IPS-20b (cell line): Measurements from ENCODE around the gene CUEDC2.

Source experiments
- H3K27ac ChIP-seq: one replicate; pipeline ENCODE4 v1.5.1; 2013; ENCODE audit warnings: low read length
- H3K27me3 ChIP-seq: 2 replicates; pipeline ENCODE4 v1.6.1; 2013; ENCODE audit warnings: mild to moderate bottlenecking, low read length, inconsistent platforms; ENCODE audit not compliant: insufficient read depth
- H3K36me3 ChIP-seq: 2 replicates; pipeline ENCODE4 v1.6.1; 2013; ENCODE audit warnings: low read depth, mild to moderate bottlenecking, inconsistent platforms, low read length, moderate library complexity; ENCODE audit not compliant: insufficient read depth
- H3K4me1 ChIP-seq: 2 replicates; pipeline ENCODE4 v1.6.1; 2013; ENCODE audit warnings: mild to moderate bottlenecking, control low read depth, inconsistent platforms, low read length, moderate library complexity; ENCODE audit not compliant: insufficient read depth
- H3K4me3 ChIP-seq: 2 replicates; pipeline ENCODE4 v1.5.1; 2013; ENCODE audit warnings: mild to moderate bottlenecking, low read length, inconsistent platforms
- H3K9ac ChIP-seq: 2 replicates; pipeline ENCODE4 v1.6.1; 2013; ENCODE audit warnings: low read depth, mild to moderate bottlenecking, inconsistent platforms, low read length, moderate library complexity
- H3K9me3 ChIP-seq: 2 replicates; pipeline ENCODE4 v1.6.1; 2013; ENCODE audit warnings: mild to moderate bottlenecking, low read depth, low read length, inconsistent platforms; ENCODE audit not compliant: insufficient read depth

CUEDC2 gene

DNA sequence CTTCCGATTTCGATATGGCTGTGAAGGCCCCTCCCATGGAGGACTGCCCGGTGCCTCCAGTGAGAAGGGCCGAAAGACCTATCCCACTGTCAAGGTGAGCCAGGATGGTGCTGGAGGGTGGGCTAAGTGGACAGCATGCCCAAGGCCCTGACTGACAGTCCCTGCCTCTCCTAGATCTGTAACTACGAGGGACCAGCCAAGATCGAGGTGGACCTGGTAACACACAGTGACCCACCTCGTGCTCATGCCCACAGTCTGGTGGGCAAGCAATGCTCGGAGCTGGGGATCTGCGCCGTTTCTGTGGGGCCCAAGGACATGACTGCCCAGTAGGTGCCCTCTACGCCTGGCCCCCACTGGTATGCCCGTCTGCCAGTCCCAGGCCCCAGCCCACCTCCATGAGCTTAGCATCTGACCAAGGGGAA lies 35.6 kb downstream of the CUEDC2 start:
- H3K4me1 ChIP-seq, result peaks cover 10% of the 10 kb centered on the region
- H3K9me3 ChIP-seq, result no peaks in the 10 kb centered on the region
- H3K36me3 ChIP-seq, result peaks cover 20% of the 10 kb centered on the region
- H3K9ac ChIP-seq, result no peak overlapping the region; the same call in 1 of the 2 replicates
- peak overlapping the region; percentile 81 for H3K4me3 ChIP-seq
- peaks cover 41% of the 10 kb centered on the region for H3K27me3 ChIP-seq
- no peak overlapping the region for H3K27ac ChIP-seq

DNA sequence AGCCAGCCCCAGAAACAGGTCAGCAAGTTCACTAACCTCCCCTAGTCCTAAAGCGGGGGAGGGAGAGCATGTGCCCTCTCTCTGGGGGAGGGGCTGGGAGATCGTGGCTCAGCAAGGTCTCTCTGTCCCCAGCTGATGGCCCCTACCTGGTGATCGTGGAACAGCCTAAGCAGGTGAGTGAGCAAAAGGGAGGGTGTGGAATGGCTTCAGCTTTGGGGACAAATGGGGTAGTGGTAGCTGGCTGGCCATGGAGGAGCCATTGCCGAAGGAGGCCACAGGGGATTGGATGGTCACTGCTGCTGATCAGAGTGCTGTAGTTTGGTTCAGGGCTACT lies 36.1 kb downstream of the CUEDC2 start:
- Histone ChIP-seq H3K36me3 (peaks cover 16% of the 10 kb centered on the region; the same call in 1 of the 2 replicates), H3K27me3 (peaks cover 41% of the 10 kb centered on the region), H3K4me1 (peaks cover 10% of the 10 kb centered on the region), H3K27ac (no peak overlapping the region), H3K9ac (peak overlapping the region; percentile 81; the same call in 1 of the 2 replicates), H3K9me3 (no peaks in the 10 kb centered on the region), H3K4me3 (peak overlapping the region; percentile 81)

DNA sequence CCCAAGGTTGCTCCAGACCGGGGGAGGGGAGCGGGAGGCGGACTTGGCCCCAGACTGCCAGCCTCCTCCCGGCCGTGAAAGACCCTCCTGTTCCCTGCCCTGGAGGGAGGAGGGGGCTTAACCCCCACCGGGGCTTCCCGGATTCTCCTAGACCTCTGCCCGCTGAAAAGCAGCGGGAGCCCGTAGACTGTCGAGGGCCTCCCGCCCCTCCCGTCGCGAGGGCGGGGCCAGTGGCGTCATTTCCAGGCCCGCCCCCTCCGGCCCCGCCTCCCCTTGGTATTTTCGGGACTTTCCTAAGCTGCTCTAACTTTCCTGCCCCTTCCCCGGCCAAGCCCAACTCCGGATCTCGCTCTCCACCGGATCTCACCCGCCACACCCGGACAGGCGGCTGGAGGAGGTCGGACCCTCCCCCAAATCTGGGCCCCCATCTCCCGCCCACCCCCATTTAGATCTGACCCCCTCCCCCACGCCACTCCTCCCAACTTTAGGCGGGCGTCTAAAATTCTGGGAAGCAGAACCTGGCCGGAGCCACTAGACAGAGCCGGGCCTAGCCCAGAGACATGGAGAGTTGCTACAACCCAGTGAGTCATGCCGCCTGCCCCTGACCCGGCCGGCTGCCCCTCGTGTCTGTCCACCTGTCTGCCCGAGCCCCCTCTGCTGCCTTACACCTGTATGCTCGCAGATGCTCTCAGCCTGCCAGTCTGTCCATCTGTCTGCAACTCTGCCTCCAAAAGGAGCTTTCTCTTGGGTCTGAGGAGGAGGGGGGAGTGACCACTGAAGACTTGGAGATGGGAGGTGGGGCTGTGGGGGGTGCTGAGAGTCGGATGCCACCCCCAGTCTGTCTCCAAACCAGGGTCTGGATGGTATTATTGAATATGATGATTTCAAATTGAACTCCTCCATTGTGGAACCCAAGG lies 36.7 kb downstream of the CUEDC2 start, which contains the start of gene NFKB2:
TSS of gene NFKB2 (plus strand) at position 306 of the 917 bp plus-strand sequence. CDS start at position 561, 255 bp downstream.
- H3K4me1 ChIP-seq, result peaks cover 10% of the 10 kb centered on the region
- H3K27me3 ChIP-seq, result peaks cover 46% of the 10 kb centered on the region
- no peaks in the 10 kb centered on the region for H3K9me3 ChIP-seq
- no peak within 1 kb of the TSS for H3K27ac ChIP-seq
- H3K36me3 ChIP-seq, result 0 out of 2 replicates have a peak, but pooled peaks cover 11% of the 10 kb centered on the region
- H3K9ac ChIP-seq, result peak within 1 kb of the TSS; percentile 81; the same call in 1 of the 2 replicates
- peak within 1 kb of the TSS; percentile 81 for H3K4me3 ChIP-seq

DNA sequence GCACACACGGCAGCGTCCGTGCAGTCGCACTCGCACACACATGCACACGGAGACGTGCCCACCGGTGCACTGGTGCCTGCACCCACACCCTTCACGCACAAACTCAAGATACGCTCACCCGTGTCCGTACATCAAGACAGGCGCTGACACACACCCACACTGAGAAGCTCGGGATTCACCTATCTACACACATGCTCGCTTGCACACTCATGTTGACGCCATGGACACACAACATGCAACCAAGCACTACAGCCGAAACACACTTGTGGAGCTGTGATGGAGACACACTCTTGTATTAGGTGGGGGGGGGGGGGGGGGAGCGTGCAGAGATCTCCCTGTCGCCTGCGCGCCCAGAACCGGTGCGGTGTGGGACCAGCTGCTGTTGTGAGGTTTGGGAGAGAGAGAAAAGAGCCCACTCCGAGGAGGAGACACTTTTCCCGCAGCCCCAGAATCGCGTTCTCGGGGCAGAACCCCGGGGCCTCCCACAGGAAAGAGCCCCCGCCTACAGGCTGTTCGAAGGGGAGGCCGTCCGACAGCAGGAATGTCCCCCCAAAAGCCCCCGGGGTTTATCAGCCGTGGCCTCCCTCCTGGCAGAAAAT lies 37.5 kb downstream of the CUEDC2 start:
- peak overlapping the region; percentile 81 for H3K4me3 ChIP-seq
- H3K9me3 ChIP-seq, result no peaks in the 10 kb centered on the region
- 0 out of 2 replicates have a peak, but pooled peaks cover 11% of the 10 kb centered on the region for H3K36me3 ChIP-seq
- H3K9ac ChIP-seq, result no peak overlapping the region; the same call in 1 of the 2 replicates
- H3K27me3 ChIP-seq, result peaks cover 43% of the 10 kb centered on the region
- peaks cover 10% of the 10 kb centered on the region for H3K4me1 ChIP-seq
- H3K27ac ChIP-seq, result no peak overlapping the region

DNA sequence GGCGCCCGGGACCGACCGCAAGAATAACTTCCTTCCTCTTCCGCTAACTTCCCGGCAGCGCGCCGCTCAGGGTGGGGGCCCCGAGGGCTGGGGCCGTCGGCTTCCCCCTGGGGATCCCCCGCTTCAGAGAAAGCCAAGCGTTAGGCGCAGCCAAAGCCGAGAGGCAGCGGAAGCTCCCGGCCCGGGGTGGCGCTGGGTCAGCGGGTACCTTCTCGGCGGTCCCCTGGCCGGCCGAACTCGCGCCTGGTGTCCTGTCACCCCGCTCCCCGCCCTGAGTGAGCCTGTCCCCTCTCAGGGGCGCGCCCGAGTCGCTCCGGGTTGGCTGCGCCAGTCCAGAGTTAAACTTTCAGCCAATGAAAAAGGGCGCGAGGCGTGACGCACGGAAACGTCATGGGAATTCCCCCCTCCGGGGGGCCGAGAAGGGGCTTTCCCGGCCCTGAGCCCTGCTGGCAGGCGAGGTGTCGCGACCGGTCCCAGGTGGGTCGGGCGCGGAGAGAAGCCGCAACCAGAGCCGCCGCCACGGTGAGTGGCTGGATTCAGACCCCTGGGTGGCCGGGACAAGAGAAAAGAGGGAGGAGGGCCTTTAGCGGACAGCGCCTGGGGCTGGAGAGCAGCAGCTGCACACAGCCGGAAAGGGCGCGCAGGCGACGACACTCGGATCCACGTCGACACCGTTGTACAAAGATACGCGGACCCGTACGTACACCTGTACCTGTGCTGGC lies 38.1 kb downstream of the CUEDC2 start:
- Histone ChIP-seq H3K27ac (no peak overlapping the region), H3K4me1 (peaks cover 10% of the 10 kb centered on the region), H3K27me3 (peaks cover 40% of the 10 kb centered on the region), H3K36me3 (0 out of 2 replicates have a peak, but pooled peaks cover 11% of the 10 kb centered on the region), H3K4me3 (peak overlapping the region; percentile 81), H3K9me3 (no peaks in the 10 kb centered on the region), H3K9ac (no peak overlapping the region; the same call in 1 of the 2 replicates)

DNA sequence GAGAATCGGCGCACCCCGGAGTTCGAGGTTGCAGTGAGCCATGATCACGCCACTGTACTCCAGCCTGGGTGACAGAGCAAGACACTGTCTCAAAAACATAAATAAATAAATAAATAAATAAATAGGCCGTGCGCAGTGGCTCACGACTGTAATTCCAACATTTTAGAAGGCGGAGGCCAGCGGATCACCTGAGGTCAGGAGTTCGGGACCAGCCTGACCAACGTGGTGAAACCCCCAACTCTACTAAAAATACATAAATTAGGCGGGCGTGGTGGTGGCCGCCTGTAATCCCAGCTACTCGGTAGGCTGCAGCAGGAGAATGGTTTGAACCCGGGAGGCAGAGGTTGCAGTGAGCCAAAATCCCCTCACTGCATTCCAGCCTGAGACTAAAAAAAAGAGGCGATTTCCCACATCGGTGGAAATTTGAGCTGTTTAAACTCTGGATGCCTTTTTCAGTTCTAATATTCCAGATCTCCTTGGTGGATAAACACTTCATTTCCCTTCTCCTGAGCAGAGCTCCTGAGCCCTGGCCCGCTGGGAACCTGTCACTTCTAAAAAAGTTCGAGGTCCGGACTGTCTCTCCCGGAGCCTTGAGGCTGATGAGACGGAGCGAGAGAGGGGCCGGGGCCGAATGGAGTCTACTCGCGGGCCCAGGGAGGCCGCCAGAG lies 38.8 kb downstream of the CUEDC2 start:
- Histone ChIP-seq H3K36me3 (0 out of 2 replicates have a peak, but pooled peaks cover 11% of the 10 kb centered on the region), H3K4me3 (peak overlapping the region; percentile 81), H3K4me1 (peaks cover 10% of the 10 kb centered on the region), H3K9me3 (no peaks in the 10 kb centered on the region), H3K27me3 (peaks cover 40% of the 10 kb centered on the region), H3K27ac (no peak overlapping the region), H3K9ac (no peak overlapping the region)

DNA sequence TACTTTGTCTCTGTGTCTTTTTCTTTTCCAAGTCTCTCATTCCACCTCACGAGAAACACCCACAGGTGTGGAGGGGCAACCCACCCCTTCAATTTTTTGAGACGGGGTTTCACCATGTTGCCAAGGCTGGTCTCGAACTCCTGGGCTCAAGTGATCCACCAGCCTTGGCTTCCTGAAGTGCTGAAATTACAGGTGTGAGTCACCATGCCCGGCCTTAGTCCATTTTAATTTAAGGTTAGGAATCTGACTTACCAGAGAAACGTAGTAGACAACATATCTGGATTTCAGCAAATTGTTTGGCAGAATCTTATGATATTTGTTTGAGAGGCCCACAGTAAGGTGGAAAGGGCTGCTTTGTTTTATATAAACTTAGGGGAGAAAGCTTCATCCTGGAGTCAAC lies 40.1 kb downstream of the CUEDC2 start:
- Histone ChIP-seq H3K9me3 (no peaks in the 10 kb centered on the region), H3K4me1 (peaks cover 10% of the 10 kb centered on the region), H3K4me3 (peak overlapping the region; percentile 22; the same call in 1 of the 2 replicates), H3K27ac (no peak overlapping the region), H3K9ac (no peak overlapping the region), H3K27me3 (peaks cover 40% of the 10 kb centered on the region), H3K36me3 (no peaks in the 10 kb centered on the region)

DNA sequence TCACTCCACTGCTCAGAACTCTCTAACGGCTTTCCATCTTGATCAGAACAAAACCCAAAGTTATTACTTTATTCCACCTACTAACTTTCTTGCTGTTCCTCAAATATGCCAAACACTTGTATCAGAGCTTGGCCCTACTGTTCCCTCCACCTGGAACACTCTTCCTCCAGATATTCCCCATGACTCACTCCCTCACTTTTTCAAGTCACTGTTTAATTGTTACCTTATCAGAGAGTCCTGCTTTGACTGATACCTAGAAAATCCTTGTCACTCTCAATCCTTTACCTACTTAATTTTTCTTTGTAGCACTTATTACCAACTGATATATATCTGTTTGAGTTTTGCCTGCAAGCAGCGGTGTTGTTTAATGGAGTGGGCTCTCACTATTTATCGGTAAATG lies 42.5 kb downstream of the CUEDC2 start:
- Histone ChIP-seq H3K27ac (no peak overlapping the region), H3K9me3 (no peaks in the 10 kb centered on the region), H3K36me3 (no peaks in the 10 kb centered on the region), H3K4me1 (peaks cover 4% of the 10 kb centered on the region), H3K4me3 (no peak overlapping the region), H3K9ac (no peak overlapping the region), H3K27me3 (peaks cover 35% of the 10 kb centered on the region)

DNA sequence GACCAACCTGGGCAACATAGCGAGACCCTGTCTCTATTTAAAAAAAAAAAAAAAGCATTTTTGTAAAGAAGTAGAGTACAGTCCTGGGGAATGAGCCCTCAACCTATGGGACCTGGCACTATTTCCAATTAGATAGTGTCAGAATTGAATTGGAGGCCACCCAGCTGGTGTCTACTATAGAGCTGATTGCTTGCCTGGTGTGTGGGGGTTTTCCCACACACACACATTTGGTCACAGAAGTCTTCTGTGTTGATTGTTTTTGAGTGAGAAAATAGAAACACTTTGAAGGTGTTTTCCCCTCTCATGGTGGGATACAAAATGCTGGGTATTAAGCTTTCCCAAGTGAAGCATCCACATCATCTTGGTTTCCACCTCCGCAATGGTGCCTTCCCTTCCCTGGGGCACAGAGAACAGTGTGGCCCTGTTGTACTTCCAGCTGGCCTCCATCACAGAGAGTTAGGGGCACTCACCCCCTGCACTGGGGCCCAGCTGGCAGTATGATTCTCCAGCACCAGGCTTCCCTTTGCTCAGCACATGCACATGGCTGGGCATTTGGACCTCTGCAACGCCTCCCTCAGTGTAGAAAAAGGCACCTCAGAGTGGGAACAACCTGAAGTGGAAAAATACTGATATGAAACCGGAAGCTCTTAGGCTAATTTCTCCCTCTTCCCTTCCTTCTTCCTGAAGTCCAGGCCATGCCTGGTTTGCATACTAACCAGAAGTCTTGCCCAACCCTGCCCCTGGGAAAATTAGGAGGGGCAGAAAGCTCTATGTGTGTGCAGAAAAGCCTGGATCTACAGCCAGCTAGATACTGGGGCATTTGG lies 47.6 kb downstream of the CUEDC2 start:
- no peaks in the 10 kb centered on the region for H3K4me1 ChIP-seq
- H3K4me3 ChIP-seq, result no peak overlapping the region
- H3K9me3 ChIP-seq, result no peaks in the 10 kb centered on the region
- peaks cover 22% of the 10 kb centered on the region for H3K36me3 ChIP-seq
- H3K9ac ChIP-seq, result no peak overlapping the region
- no peak overlapping the region for H3K27ac ChIP-seq
- H3K27me3 ChIP-seq, result no peaks in the 10 kb centered on the region

DNA sequence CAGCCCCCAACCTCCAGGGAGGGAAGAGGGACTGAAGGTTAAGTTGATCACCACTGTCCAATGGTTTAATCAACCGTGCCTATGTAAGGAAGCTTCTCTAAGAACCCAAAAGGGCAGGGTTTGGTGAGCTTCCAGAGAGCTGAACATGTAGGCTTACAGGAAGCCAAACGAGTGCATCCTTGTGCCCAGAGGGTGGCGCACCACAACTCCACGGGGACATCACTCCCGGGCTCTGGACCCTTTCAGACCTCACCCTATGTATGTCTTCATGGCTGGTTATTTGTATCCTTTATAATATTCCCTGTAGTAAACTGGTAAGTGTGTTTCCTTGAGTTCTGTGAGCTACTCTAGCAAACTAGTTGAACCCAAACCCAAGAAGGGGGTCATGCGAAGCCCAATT lies 48.3 kb downstream of the CUEDC2 start:
- no peak overlapping the region for H3K4me3 ChIP-seq
- H3K9ac ChIP-seq, result no peak overlapping the region
- H3K27me3 ChIP-seq, result no peaks in the 10 kb centered on the region
- H3K4me1 ChIP-seq, result no peaks in the 10 kb centered on the region
- H3K9me3 ChIP-seq, result no peaks in the 10 kb centered on the region
- no peak overlapping the region for H3K27ac ChIP-seq
- peaks cover 30% of the 10 kb centered on the region for H3K36me3 ChIP-seq
